Fibroblast of lung (primary cell): ENCODE results near the gene AKT2. TPM values are rescaled to one million over a fixed set of nuclear protein-coding genes. Genes with fewer than 3 reads are reported as not detected.

Experiments
- DNase-seq, 2 donors: peaks; one replicate each; pipeline versions ENCODE4 v3.0.0 to v3.0.0-alpha.2; 2010; ENCODE audit warnings: low read depth in 2 of 2
- H2AFZ ChIP-seq: 2 replicates; pipeline ENCODE4 v1.5.1; 2012; ENCODE audit warnings: low read length, control low read depth, inconsistent platforms
- H3K27ac ChIP-seq: 2 replicates; pipeline ENCODE4 v1.5.1; 2011; ENCODE audit warnings: low read length, control low read depth; ENCODE audit not compliant: insufficient read depth
- H3K27me3 ChIP-seq: 2 replicates; pipeline ENCODE4 v1.5.1; 2011; ENCODE audit warnings: mild to moderate bottlenecking, low read length; ENCODE audit not compliant: control insufficient read depth, insufficient read depth
- H3K36me3 ChIP-seq: 2 replicates; pipeline ENCODE4 v1.5.1; 2011; ENCODE audit warnings: low read length; ENCODE audit not compliant: control insufficient read depth, insufficient read depth
- H3K4me1 ChIP-seq: 2 replicates; pipeline ENCODE4 v1.5.1; 2011; ENCODE audit warnings: low read length; ENCODE audit not compliant: control insufficient read depth, insufficient read depth; ENCODE audit errors: extremely low read depth
- H3K4me2 ChIP-seq: 2 replicates; pipeline ENCODE4 v1.5.1; 2011; ENCODE audit warnings: low read length, control low read depth; ENCODE audit not compliant: insufficient read depth; ENCODE audit errors: extremely low read depth
- H3K4me3 ChIP-seq, 4 experiments: fragments of 200-600 bp in 1 of 4; sonication (generic) in 1 of 4; replicated peaks in 1 of 4; 2 replicates each; pipeline ENCODE4 v1.5.1; 2011 to 2016; ENCODE audit warnings: low read length in 4 of 4, low read depth in 3 of 4, mild to moderate bottlenecking in 3 of 4, control low read depth in 2 of 4, inconsistent platforms in 1 of 4, mixed read lengths in 1 of 4; ENCODE audit not compliant: insufficient read depth in 1 of 4; ENCODE audit errors: control extremely low read depth in 1 of 4
- H3K79me2 ChIP-seq: 2 replicates; pipeline ENCODE4 v1.5.1; 2012; ENCODE audit warnings: mild to moderate bottlenecking, low read length, inconsistent platforms; ENCODE audit not compliant: control insufficient read depth, insufficient read depth
- H3K9ac ChIP-seq: 2 replicates; pipeline ENCODE4 v1.5.1; 2011; ENCODE audit warnings: mild to moderate bottlenecking, low read length, control low read depth; ENCODE audit not compliant: insufficient read depth
- H3K9me3 ChIP-seq: 2 replicates; pipeline ENCODE4 v1.5.1; 2012; ENCODE audit warnings: low read depth, low read length; ENCODE audit not compliant: control insufficient read depth, insufficient read depth
- H4K20me1 ChIP-seq: 2 replicates; pipeline ENCODE4 v1.5.1; 2011; ENCODE audit warnings: low read length; ENCODE audit not compliant: control insufficient read depth, insufficient read depth; ENCODE audit errors: extremely low read depth
- CTCF ChIP-seq, 2 donors: IDR thresholded peaks in 1 of 2; conservative IDR thresholded peaks in 1 of 2; 1 replicate in 1 of 2; 2 replicates in 1 of 2; pipeline ENCODE4 v1.5.1; 2011 to 2012; ENCODE audit warnings: low read length in 2 of 2, control low read depth in 1 of 2, inconsistent platforms in 1 of 2, low read depth in 1 of 2, mild to moderate bottlenecking in 1 of 2
- EZH2 ChIP-seq: IDR thresholded peaks from 2 replicates; pipeline ENCODE4 v1.5.1; 2012; ENCODE audit warnings: low read length, control low read depth, mild to moderate bottlenecking; ENCODE audit errors: missing control alignments
- polyA plus RNA-seq, 2 donors: library from polyadenylated mRNA; depleted of rRNA in 1 of 2; stranded (reverse) in 1 of 2; unstranded in 1 of 2; fragments of >200 nt; gene quantifications; 2 replicates each; pipeline ENCODE4 v1.2.1, GENCODE V29; 2011 to 2012; ENCODE audit warnings: missing spikeins in 1 of 2
- total RNA-seq: library from RNA; depleted of rRNA; stranded (reverse); fragments of >200 nt; gene quantifications from 2 replicates; pipeline ENCODE4 v1.2.1, GENCODE V29; 2014

The AKT2 gene
- total and polyA plus RNA-seq, 2 donors (not counting 1 experiment from before 2014, with no cell fraction given) = 76.0 to 81.5 TPM

- Histone ChIP-seq H3K4me2 (no peak overlapping the region), H2AFZ (no peak overlapping the region)
Observed at GRCh38 chr19:40273469-40274360, 11.4 kb downstream of the AKT2 start.

GRCh38 chr19:40272261-40272660 is 12.9 kb downstream of the AKT2 start:
- H4K20me1 ChIP-seq = peaks cover 1% of the 10 kb centered on the region
- no peak for DNase-seq
- no peak overlapping the region for H3K4me2 ChIP-seq
- peaks cover 4% of the 10 kb centered on the region for H3K4me1 ChIP-seq
- H3K9ac ChIP-seq = no peak overlapping the region
- peaks cover 65% of the 10 kb centered on the region for H3K79me2 ChIP-seq
- no peak overlapping the region for H3K27ac ChIP-seq
- no peak overlapping the region for H3K4me3 ChIP-seq
- H3K36me3 ChIP-seq = no peaks in the 10 kb centered on the region
- no peak for TF ChIP-seq EZH2
- TF ChIP-seq CTCF (conservative IDR thresholded peaks at IDR 0.05 in 1 of 2, IDR thresholded peaks at IDR 0.05 in 1 of 2; ENCODE audit: low read depth in 1 of 2, low read length in 2 of 2) = no peak
- H3K9me3 ChIP-seq = no peaks in the 10 kb centered on the region
- H2AFZ ChIP-seq = no peak overlapping the region
- H3K27me3 ChIP-seq = no peaks in the 10 kb centered on the region

More at GRCh38 chr19:40273469-40274360, 11.4 kb downstream of the AKT2 start:
- peaks cover 1% of the 10 kb centered on the region for H4K20me1 ChIP-seq
- TF ChIP-seq CTCF (conservative IDR thresholded peaks at IDR 0.05 in 1 of 2, IDR thresholded peaks at IDR 0.05 in 1 of 2; ENCODE audit: low read depth in 1 of 2, low read length in 2 of 2) (no peak), EZH2 (no peak)
- DNase-seq = no peak
- no peaks in the 10 kb centered on the region for H3K27me3 ChIP-seq
- no peak overlapping the region for H3K27ac ChIP-seq
- H3K9ac ChIP-seq = no peak overlapping the region
- H3K79me2 ChIP-seq = peaks cover 67% of the 10 kb centered on the region
- peaks cover 2% of the 10 kb centered on the region for H3K4me1 ChIP-seq
- no peak overlapping the region for H3K4me3 ChIP-seq
- no peaks in the 10 kb centered on the region for H3K9me3 ChIP-seq
- H3K36me3 ChIP-seq = no peaks in the 10 kb centered on the region

GRCh38 chr19:40271706-40272105 is 13.4 kb downstream of the AKT2 start:
- Histone ChIP-seq H3K4me2 (no peak overlapping the region), H3K4me1 (peaks cover 4% of the 10 kb centered on the region), H2AFZ (no peak overlapping the region), H3K4me3 (no peak overlapping the region), H3K27me3 (no peaks in the 10 kb centered on the region), H3K9me3 (no peaks in the 10 kb centered on the region), H3K9ac (no peak overlapping the region), H3K36me3 (no peaks in the 10 kb centered on the region), H3K27ac (no peak overlapping the region), H4K20me1 (peaks cover 1% of the 10 kb centered on the region), H3K79me2 (peaks cover 64% of the 10 kb centered on the region)
- TF ChIP-seq CTCF (conservative IDR thresholded peaks at IDR 0.05 in 1 of 2, IDR thresholded peaks at IDR 0.05 in 1 of 2; ENCODE audit: low read depth in 1 of 2, low read length in 2 of 2) = no peak
- no peak for TF ChIP-seq EZH2
- DNase-seq = no peak
